T-helper 1 cell treated with Interleukin-12 subunit alpha and Interleukin-12 subunit beta and Interleukin-4 antibody, amounts not matched to agents 30 ng/mL and 1 ng/mL, for 36 hours (primary cell): ENCODE data around the gene RGS12. TPM values are rescaled to one million over a fixed set of nuclear protein-coding genes. Genes with fewer than 3 reads are reported as not detected.

Source experiments
- intact Hi-C: fragments of 100-400 bp; cut with micrococcal nuclease; formaldehyde crosslinking; loops from one replicate; pipeline ENCODE4 v1.15.1; 2024
- total RNA-seq: library from RNA; stranded (reverse); gene quantifications from 2 replicates; pipeline ENCODE4 v1.2.3, GENCODE V29; 2022

Gene RGS12
- total RNA-seq, 1 donor from 2014 or later = 4.1 TPM

DNA sequence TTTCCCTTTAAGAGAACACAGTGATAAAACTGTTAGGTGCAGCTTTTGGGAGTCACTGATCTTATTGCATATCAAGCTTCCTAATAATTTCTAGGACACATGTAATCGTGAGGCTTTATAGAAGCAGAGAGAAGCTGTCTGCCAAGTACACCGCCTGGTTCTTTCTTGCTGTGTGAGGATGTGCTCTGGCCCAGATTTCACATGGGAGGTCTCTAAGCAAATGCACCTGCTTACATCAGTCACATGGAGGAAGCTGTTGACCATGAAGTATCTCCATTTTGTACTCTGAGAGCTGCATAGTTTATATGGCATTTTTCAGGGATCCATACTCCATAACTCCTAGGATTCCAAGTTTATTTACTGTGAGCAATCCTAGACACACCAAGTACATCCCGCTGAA, 37.1 kb downstream of the RGS12 start:
- intact Hi-C loops = no loop called here

DNA sequence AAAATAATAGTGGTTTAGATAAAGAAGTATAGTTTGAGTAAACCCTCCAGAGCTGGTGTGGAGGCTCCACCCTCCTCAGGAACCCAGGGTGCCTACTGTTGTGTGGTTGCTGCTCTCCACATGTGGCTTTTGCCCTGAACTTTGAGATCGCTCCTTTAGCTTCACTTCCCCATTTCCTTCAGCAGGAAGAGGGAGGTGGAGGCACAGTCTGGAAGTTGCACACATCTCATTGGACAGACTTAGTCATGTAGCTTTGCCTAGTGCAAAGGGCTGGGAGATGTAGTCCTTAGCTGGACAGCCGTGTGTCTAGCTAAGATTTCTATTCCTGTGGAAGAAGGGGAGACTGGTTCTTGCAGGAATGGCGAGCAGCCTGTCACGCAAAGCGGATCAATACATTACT, 37.9 kb downstream of the RGS12 start:
- intact Hi-C loops = no loop called here

DNA sequence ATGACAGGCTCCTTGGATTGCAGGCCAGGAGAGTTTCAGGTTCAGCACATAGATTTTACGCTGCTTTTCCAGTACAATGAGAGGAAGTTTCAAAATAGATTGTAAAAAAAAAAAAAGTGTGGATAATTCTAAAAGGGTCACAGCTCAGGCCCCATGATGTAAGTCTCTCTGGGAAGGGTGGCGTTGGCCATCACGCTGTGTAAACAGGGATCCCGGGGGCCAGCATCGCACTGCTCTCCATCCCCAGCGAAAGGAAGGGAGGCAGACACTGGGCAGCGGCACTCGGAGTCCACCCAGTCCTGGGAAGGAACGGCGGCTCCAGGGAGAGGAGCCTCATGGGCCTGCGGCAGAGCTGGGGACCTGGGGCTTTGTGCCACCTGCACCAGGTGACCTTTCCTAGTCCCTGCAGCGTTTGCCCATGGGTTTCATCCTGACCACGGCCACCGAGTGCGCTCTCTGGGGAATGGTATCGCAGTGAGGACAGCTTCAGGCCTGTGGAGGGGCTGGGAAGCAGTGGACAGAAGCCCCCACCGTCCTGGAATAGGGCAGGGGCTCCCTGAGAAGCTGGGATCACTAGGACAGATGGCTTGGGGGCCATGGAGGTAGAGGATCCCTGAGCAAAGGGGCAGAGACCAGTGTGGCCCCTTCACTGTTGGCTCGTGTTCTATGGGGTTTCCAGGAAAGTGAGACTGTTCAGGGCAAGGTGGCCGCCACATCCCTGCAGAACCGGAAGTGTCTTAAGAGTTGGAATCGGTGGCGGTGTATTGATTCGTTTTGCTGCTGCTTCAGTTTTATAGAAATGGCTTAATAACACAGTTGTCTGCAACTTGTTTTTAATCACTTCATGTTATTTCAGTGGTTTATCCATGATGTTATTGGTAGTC, 38.9 kb downstream of the RGS12 start:
- intact Hi-C loops = no loop called here

DNA sequence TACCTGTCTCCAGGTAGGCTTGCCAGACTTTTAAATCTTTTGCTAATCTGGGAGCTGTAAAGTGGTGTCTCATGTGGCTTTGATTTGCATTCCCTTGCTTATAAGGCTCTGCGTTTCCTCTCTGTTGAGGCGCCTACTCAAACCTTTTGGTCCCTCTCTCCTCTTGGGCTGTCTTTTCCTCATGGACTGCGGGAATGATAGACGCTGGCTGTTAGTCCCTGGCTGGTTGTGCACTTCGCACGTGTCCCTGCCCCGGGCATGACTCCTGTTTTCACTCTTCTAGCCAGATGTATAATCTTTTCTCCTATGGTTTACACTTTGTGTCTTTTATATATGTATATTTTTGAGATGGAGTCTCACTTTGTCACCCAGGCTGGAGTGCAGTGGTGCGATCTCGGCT, 39.7 kb downstream of the RGS12 start:
- intact Hi-C loops = no loop called here

DNA sequence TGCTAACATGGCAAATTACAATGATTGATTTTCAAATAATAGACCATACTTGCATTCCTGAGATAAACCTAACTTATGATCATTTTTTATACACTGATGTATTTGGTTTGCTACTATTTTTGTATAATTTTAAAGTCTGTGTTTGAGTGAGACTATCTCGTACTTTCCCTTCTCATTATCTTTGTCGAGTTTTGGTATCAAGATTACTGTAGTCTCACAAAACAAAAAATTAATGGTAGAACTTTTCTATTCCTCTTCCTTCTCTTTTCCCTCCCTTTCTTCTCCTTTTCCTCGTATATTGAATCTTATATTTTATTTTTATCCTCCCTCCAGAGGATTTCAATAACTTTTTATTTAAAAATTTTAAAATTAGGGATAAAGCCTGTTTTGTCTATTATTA, 41.5 kb downstream of the RGS12 start:
- intact Hi-C loops = no loop called here

DNA sequence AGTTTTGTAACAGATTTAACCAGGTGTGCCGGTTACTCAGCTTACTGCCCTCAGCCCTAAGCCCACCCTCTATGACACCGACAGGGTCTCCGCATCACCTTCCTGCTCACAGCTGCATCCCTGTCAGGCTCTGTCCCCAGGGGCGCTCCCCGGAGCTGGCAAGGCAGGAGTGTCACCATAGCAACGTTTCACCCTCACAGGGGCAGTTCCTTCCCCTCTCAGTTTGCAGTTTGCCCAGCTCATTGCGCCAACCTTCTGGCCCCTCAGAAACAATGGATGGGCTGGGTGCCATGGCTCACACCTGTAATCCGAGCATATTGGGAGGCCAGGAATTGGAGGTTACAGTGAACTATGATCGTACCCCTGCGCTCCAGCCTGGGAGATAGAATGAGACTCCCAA, 42.6 kb downstream of the RGS12 start:
- intact Hi-C loops = no loop called here

DNA sequence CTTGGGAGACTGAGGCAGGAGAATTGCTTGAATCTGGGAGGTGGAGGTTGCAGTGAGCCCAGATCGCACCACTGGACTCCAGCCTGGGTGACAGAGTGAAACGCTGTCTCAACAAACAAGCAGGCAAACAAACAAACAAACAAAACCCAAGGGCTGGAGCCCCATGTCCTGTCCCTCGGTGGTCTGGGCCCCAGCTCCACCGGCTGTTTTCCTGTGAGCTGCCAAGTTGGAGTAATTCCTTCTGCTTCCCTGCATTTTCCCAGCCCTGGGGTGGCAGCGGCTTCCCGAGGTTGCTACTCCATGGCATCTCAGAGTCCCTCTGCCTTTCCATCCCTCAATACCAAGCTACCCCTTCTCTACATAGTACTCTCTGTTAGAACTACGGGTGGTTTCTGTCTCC, 43.2 kb downstream of the RGS12 start:
- intact Hi-C loops = no loop called here

DNA sequence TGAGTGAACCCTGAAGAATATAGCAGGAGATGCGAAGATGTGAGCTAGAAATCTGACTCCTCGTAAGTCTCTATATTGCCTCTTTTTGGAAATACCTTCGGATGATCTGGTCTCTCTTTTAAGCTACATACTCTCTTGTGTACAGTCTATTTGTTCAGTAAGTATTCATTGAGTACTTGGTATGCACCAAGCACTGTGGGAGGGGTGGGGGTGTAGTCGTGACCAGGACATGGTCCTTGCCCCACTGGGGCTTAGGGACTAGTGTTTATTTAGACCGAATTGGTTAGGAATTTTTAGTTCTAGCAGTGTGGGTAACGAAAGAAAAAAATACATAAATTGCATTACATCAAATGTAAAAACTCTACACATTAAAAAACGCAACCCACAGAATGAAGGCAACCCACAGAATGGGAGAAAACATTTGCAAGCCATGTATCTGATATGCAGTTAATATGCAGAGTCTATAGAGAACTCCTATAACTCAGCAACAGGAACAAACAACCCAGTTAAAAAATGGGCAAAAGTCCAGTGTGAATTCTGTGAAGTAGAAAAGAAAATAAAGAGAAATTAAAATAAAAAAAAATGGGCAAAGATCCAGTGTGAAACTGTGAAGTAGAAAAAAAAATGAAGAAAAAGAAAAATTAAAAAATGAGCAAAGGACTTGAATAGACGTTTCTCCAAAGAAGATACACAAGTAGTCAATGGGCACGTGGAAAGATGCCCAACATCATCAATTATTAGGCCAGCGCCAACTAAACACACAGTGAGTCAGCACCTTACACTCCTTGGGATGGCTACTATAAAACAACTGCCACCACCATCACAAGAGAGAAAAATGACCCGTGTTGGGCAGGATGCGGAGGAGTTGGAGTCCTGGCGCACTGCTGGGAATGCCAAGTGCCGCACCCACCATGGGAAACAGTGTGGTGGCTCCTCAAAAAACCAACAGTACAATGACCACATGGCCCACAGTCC, 43.8 kb downstream of the RGS12 start:
- intact Hi-C loops = no loop called here

DNA sequence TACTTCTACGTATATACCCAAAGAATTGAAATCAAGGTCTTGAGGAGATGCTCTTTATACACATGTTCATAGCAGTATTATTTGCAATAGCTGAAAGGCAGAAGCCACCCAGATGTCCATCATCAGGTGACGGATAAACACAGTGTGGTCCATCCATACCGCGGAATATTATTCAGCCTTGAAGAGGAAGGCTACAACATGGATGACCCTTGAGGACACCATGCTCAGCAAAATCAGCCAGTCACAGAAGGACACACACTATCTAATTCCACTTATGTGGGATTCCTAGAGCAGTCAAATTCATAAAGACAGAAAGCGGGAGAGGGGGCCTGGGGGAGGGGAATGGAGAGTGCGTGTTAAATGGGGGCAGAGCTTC, 44.5 kb downstream of the RGS12 start:
- intact Hi-C loops = no loop called here

DNA sequence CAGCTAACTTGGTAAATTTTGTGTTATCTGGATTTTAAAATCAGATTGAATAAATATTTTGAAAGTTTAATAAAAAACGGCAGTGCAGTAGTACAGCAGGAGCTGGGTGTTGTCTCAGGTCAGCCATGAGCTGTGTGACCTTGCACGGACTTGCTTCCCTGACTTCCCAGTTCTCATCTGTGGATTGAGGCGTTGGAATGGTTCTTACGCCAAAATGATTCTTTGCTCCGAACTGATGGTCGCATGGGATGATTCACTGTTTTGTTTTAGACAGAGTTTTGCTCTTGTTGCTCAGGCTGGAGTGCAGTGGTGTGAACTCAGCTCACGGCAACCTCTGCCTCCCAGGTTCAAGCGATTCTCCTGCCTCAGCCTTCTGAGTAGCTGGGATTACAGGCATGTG, 45.0 kb downstream of the RGS12 start:
- intact Hi-C loops = no loop called here

DNA sequence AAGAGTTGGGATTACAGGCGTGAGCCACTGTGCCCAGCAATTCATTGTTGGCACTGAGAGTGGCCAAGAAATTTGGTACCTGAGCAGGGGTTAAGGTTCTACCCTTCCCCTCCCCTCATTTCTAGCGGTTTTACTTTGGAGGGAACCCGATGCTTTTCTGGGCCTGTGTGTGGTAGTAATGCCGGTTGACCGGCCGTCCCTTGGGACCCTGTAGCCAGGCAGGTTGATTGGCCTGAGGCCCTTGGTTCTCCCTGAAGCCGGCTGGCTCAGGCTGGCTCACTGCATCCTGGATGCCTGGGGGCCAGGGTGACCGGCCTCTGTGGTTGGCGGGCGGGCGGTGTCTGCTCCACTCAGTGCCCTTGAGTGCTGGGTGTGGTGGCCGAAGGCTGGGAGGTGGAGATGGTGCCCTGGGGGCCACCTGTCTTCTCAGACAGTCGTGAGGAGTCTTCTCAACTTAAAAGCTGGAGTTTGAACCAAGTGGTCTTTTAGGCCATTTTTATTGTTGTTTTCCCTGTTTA, 45.6 kb downstream of the RGS12 start:
- intact Hi-C loops = no loop called here

DNA sequence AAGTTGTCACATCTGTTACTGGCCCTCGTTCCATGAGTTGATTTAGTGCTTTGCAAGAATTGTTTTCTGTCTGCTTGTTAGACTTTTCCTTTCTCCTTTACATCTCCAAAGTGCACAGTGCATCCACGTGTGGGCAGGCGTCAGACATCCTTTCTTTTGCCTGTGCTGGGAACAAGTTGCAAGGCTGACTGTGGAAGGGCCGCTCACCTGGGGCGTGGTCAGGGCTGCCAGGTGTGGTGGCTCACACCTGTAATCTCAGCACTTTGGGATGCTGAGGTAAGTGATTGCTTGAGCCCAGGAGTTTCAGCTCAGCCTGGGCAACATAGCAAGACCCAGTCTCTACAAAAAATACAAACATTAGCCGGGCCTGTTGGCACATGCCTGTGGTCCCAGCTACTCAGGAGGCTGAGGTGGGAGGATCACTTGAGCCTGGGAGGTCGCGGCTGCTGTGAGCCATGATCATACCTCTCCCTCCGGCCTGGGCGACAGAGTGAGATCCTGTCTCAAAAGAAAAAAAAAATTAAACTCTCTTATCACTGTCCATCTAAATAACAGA, 46.2 kb downstream of the RGS12 start:
- intact Hi-C loops = no loop called here

DNA sequence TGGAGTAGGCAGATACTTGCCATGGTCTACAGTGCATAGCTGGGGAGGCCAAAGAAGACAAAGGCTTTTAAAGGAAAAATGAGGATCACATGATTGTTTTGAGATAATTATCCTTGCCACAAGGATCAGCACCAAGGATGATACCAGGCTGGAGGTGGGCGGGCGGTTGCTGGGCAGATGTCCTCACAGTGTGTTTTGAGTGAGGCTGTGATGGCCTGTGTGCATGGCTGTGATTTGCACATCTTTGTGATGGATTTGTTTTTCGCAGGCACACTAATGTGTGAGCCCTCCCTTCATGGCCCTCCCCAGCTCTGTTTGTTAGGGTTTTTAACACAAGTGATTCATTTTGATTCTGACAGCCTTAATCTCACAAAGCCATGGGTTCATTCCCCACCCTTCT, 46.8 kb downstream of the RGS12 start:
- intact Hi-C loops = no loop called here

DNA sequence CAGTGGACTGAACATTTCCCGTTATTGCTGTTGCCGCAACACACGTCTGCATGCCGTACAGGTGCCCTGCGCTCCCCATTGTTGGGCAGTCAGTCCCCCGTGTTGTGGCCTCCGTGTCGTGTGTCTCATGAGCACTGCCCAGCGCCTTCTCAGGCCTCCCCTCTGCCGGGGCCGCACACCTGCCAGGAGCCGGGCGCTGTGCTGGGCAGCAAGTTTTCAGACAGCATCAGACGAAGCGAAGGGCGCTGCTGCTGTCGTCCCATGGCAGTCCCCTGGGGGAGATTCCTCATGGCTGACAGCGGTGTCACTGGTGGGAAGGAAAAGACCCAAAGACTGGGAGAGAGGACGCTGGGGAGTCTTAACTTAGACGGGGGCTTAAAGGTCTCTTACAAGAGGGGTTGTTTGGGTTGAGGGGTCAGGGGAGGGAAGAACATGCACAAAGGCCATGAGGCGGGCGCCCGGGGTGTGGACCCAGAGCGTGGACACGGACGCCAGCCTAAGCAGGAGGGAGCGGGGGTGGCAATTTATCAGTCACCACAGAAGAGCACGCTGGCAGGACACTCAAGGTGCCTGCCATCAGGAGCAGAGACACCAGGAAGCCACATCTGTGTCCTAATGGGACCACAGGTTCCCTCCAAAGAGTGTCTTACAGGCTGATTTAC, 47.3 kb downstream of the RGS12 start:
- intact Hi-C loops = no loop called here

DNA sequence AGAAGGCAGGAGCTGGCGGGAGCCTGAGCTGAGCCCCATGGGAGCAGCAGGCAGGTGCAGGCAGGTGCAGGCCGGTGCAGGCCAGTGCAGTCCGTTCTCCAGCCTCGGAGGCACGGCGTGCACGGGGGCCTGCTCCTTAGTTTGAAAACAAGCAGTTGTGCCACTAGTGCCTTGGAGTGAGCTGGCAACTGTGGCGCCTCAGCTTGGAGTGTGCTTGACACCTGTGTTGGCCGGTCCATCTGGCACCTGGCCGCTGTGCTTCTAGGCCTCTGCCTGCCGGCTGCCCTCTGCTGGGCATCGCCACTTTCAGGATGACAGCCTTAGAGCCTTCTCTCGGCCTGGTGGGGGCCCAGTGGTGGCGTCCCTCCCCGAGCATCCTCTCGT, 47.9 kb downstream of the RGS12 start:
- intact Hi-C loops = no loop called here

DNA sequence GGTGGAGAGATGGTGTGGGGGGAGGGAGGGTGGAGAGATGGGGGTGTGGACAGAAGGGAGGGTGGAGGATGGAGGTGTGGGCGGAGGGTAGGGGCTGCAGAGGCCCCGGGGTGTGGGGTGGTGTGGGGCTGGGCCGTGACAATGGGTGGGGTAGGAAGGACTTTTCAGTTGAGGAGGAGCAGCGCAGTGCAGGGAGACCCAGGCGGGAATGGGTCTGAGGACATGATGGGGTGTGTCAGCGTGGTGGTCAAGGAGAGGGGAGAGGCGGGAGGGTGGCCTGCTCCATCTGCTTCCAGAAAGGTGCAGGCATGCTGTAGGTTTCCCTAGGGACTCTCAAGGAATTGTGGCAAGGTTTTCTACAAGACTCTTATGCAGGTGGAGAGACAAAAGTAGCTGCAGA, 48.9 kb downstream of the RGS12 start:
- intact Hi-C loops = no loop called here

DNA sequence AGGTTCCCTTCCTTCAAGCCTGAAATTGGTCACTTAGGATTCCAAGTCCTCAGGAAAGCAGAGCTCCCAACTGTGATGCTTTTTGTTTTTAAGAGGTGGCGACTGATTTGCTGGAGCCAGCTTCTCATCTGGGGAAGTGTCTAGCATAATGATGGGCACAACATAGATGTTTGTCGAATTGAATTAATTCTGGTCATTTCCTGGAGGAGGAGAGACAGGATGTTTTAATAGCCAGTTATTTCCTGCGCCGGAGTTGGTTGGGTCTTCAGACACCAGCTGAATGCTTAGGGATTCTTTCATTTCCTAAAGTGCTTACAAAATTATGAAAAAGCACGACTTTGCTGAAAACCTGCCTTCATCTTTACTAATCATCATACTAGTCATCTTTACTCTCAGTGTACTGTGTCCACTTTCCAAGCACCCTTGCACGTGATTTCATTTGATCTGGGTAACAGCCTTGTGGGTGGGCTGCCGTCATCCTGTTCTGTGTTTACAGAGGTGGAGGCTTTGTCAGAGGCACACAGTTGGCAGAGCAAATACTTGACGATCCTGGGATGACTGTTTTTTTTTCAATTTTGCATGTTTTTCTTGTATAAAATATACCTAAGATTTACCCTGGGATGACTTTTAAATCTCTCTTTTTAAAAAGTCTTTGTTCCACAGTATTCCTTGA, 49.5 kb downstream of the RGS12 start:
- intact Hi-C loops = no loop called here
